GM12873 (cell line): Measurements from ENCODE around the gene COX11.

ENCODE experiments used
- CTCF ChIP-seq: IDR thresholded peaks from 2 replicates; pipeline ENCODE4 v1.5.1; 2012; ENCODE audit warnings: low read depth, mild to moderate bottlenecking, moderate library complexity, low read length, control low read depth; ENCODE audit not compliant: insufficient read depth; ENCODE audit errors: missing control alignments

COX11 gene

GRCh38 chr17:54945231-54945630, 23.2 kb downstream of the COX11 start:
- TF ChIP-seq CTCF: no peak

GRCh38 chr17:54944796-54945195, 23.7 kb downstream of the COX11 start:
- TF ChIP-seq CTCF: no peak

- TF ChIP-seq CTCF: no peak
Measured at GRCh38 chr17:54941285-54941684, 27.2 kb downstream of the COX11 start.

GRCh38 chr17:54937426-54937825, 31.0 kb downstream of the COX11 start:
- no peak for TF ChIP-seq CTCF

GRCh38 chr17:54937018-54937417, 31.4 kb downstream of the COX11 start:
- TF ChIP-seq CTCF: no peak

GRCh38 chr17:54935471-54935870, 33.0 kb downstream of the COX11 start:
- no peak for TF ChIP-seq CTCF

- no peak for TF ChIP-seq CTCF
Measured at GRCh38 chr17:54933921-54934320, 34.5 kb downstream of the COX11 start.
